Uterus (tissue), 4 donors: ENCODE results near the gene SMOC1. TPM values are rescaled to one million over a fixed set of nuclear protein-coding genes. Genes with fewer than 3 reads are reported as not detected.

Experiments used
- DNase-seq, 2 donors: peaks; one replicate each; pipeline ENCODE4 v3.0.0-alpha.2; 2019 to 2020
- H3K27ac ChIP-seq, 2 donors: fragments of 200-600 bp; sonication (generic); 1 replicate in 1 of 2; 2 replicates in 1 of 2; pipeline ENCODE4 v1.5.1; 2016 to 2018
- H3K27me3 ChIP-seq, 2 donors: fragments of 200-600 bp; sonication (generic); one replicate each; pipeline ENCODE4 v1.5.1; 2018 to 2019; ENCODE audit warnings: control low read depth in 1 of 2
- H3K36me3 ChIP-seq, 2 donors: fragments of 200-600 bp; sonication (generic); one replicate each; pipeline ENCODE4 v1.5.1; 2019; ENCODE audit warnings: control low read depth in 1 of 2
- H3K4me1 ChIP-seq, 2 donors: fragments of 200-600 bp; sonication (generic); one replicate each; pipeline ENCODE4 v1.5.1; 2018 to 2019; ENCODE audit warnings: control low read depth in 1 of 2
- H3K4me3 ChIP-seq, 2 donors: fragments of 200-600 bp; sonication (generic); 1 replicate in 1 of 2; 2 replicates in 1 of 2; pipeline ENCODE4 v1.5.1; 2018 to 2019; ENCODE audit warnings: mild to moderate bottlenecking in 1 of 2
- H3K9me3 ChIP-seq, 2 donors: fragments of 200-600 bp; sonication (generic); one replicate each; pipeline ENCODE4 v1.5.1; 2019; ENCODE audit warnings: control low read depth in 1 of 2
- CTCF ChIP-seq, 4 experiments: fragments of 200-600 bp in 2 of 4; fragments of 450-650 bp in 2 of 4; sonication (generic) in 2 of 4; IDR thresholded peaks; one replicate each; pipeline ENCODE4 v1.5.1; 2016 to 2019; ENCODE audit warnings: antibody characterized with exemption in 4 of 4, mild to moderate bottlenecking in 2 of 4, moderate library complexity in 1 of 4
- POLR2A ChIP-seq, 2 donors: fragments of 450-650 bp; IDR thresholded peaks; one replicate each; pipeline ENCODE4 v1.6.1; 2016; ENCODE audit warnings: antibody characterized with exemption in 2 of 2, mild to moderate bottlenecking in 1 of 2, moderate library complexity in 1 of 2
- intact Hi-C: fragments of 100-400 bp; cut with DNase I; formaldehyde crosslinking; loops from one replicate; pipeline ENCODE4 v1.15.1; 2023; ENCODE audit warnings: low total_unique reads
- total RNA-seq, 4 donors: library from RNA; depleted of rRNA in 3 of 4; stranded (reverse); fragments of >200 nt in 3 of 4; gene quantifications; one replicate each; pipeline versions ENCODE4 v1.1.0 to v1.2.4, GENCODE V29; 2014 to 2023
- donor health status: DM: yes; HTN: yes; CAD: no.

The SMOC1 gene
- total RNA-seq, 4 donors from 2014 or later = 0.59 to 2.1 (median 2.0) TPM; not detected in 1

GRCh38 chr14:69987406-69988121 lies 108.3 kb downstream of the SMOC1 start:
- Histone ChIP-seq H3K4me1 (no peaks in the 10 kb centered on the region), H3K27me3 (no peaks in the 10 kb centered on the region), H3K27ac (no peak overlapping the region), H3K4me3 (no peak overlapping the region), H3K36me3 (no peaks in the 10 kb centered on the region), H3K9me3 (no peaks in the 10 kb centered on the region)
- no peak for DNase-seq
- no peak for TF ChIP-seq POLR2A (IDR thresholded peaks at IDR 0.05)
- no peak for TF ChIP-seq CTCF (IDR thresholded peaks at IDR 0.05)
- intact Hi-C loops = no loop called here

- Histone ChIP-seq H3K4me3 (no peak overlapping the region), H3K4me1 (no peaks in the 10 kb centered on the region), H3K27ac (no peak overlapping the region), H3K9me3 (no peaks in the 10 kb centered on the region), H3K27me3 (no peaks in the 10 kb centered on the region), H3K36me3 (no peaks in the 10 kb centered on the region)
- TF ChIP-seq CTCF (IDR thresholded peaks at IDR 0.05) (no peak), POLR2A (IDR thresholded peaks at IDR 0.05) (no peak)
- no peak for DNase-seq
- intact Hi-C loops = no loop called here
These were observed 109.8 kb downstream of the SMOC1 start for GRCh38 chr14:69988979-69989378.

GRCh38 chr14:69989622-69990021 lies 110.4 kb downstream of the SMOC1 start:
- TF ChIP-seq CTCF (IDR thresholded peaks at IDR 0.05) (no peak), POLR2A (IDR thresholded peaks at IDR 0.05) (no peak)
- intact Hi-C loops = no loop called here
- H3K27ac ChIP-seq = no peak overlapping the region
- no peaks in the 10 kb centered on the region for H3K4me1 ChIP-seq
- H3K36me3 ChIP-seq = no peaks in the 10 kb centered on the region
- no peak for DNase-seq
- no peaks in the 10 kb centered on the region for H3K27me3 ChIP-seq
- no peak overlapping the region for H3K4me3 ChIP-seq
- no peaks in the 10 kb centered on the region for H3K9me3 ChIP-seq

- Histone ChIP-seq H3K27ac (no peak overlapping the region), H3K9me3 (no peaks in the 10 kb centered on the region), H3K4me1 (no peaks in the 10 kb centered on the region), H3K27me3 (no peaks in the 10 kb centered on the region), H3K36me3 (no peaks in the 10 kb centered on the region), H3K4me3 (no peak overlapping the region)
- no peak for DNase-seq
- intact Hi-C loops = no loop called here
- TF ChIP-seq POLR2A (IDR thresholded peaks at IDR 0.05) (no peak), CTCF (IDR thresholded peaks at IDR 0.05) (no peak)
These were observed 111.1 kb downstream of the SMOC1 start for GRCh38 chr14:69990323-69990722.

- Histone ChIP-seq H3K9me3 (no peaks in the 10 kb centered on the region), H3K4me1 (no peaks in the 10 kb centered on the region), H3K4me3 (no peak overlapping the region), H3K27ac (no peak overlapping the region), H3K36me3 (no peaks in the 10 kb centered on the region), H3K27me3 (no peaks in the 10 kb centered on the region)
- TF ChIP-seq CTCF (IDR thresholded peaks at IDR 0.05) = no peak
- TF ChIP-seq POLR2A (IDR thresholded peaks at IDR 0.05) = no peak
- no peak for DNase-seq
- intact Hi-C loops = no loop called here
These were observed 112.2 kb downstream of the SMOC1 start for GRCh38 chr14:69991422-69991821.
